ENCODE data around the gene ARSG. TPM values are rescaled to one million over a fixed set of nuclear protein-coding genes. Genes with fewer than 3 reads are reported as not detected.

Gene ARSG
- total and polyA plus RNA-seq, 4 donors = 0.88 to 7.1 (median 4.6) TPM

GRCh38 chr17:68296217-68297191 is 5.2 kb downstream of the ARSG start:
- Histone ChIP-seq H3K27ac (ENCODE audit: low read depth in 1 of 2, low read length in 2 of 2) (no peak overlapping the region), H3K27me3 (ENCODE audit: control insufficient read depth in 1 of 2, insufficient read depth in 2 of 2, low read length in 1 of 2) (no peaks in the 10 kb centered on the region), H3K9me3 (ENCODE audit: control insufficient read depth, low read length) (no peaks in the 10 kb centered on the region), H3K36me3 (ENCODE audit: control insufficient read depth in 1 of 2, insufficient read depth in 2 of 2, low read length in 1 of 2) (no peaks in the 10 kb centered on the region), H3K4me3 (ENCODE audit: low read length in 2 of 2) (no peak overlapping the region), H3K4me1 (ENCODE audit: control insufficient read depth in 1 of 2, insufficient read depth in 2 of 2, low read length in 2 of 2) (no peaks in the 10 kb centered on the region)
- WGBS, 2 donors = 87 to 91% methylated on average over 18 of the region's 18 CpGs
- ATAC-seq (ENCODE audit: low FRiP score) = no peak
- no peak for DNase-seq
- intact Hi-C loops (cut with DNase I) = no loop called here

DNA sequence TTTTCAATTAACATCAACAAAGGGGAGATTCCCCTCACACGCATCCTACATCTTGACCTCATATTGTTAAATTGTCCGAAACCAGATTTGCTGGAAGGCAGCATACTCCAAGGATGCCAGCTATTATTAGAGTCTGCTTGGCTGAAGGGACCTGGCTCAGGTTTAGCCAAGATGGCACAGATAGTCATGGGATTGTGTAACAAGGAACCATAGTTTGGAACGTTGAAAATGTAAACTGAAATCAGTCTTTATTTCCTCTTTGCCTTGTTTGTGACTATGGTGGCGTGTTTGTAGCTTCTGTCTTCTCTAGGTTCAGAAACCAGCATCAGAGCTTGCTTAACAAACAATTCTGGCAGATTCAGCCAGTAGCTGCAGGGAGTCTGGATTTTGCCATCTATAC is 5.9 kb downstream of the ARSG start:
- intact Hi-C loops (cut with DNase I) = no loop called here
- Histone ChIP-seq H3K36me3 (ENCODE audit: control insufficient read depth in 1 of 2, insufficient read depth in 2 of 2, low read length in 1 of 2) (no peaks in the 10 kb centered on the region), H3K4me3 (ENCODE audit: low read length in 2 of 2) (no peak overlapping the region), H3K27me3 (ENCODE audit: control insufficient read depth in 1 of 2, insufficient read depth in 2 of 2, low read length in 1 of 2) (no peaks in the 10 kb centered on the region), H3K4me1 (ENCODE audit: control insufficient read depth in 1 of 2, insufficient read depth in 2 of 2, low read length in 2 of 2) (no peaks in the 10 kb centered on the region), H3K27ac (ENCODE audit: low read depth in 1 of 2, low read length in 2 of 2) (no peak overlapping the region), H3K9me3 (ENCODE audit: control insufficient read depth, low read length) (no peaks in the 10 kb centered on the region)
- DNase-seq (no peak), ATAC-seq (ENCODE audit: low FRiP score) (no peak)
- WGBS, 2 donors = 48 to 55% methylated on average over 4 of the region's 4 CpGs

GRCh38 chr17:68298601-68299000 is 7.3 kb downstream of the ARSG start:
- no peak overlapping the region for H3K27ac ChIP-seq (ENCODE audit: low read depth in 1 of 2, low read length in 2 of 2)
- H3K4me1 ChIP-seq (ENCODE audit: control insufficient read depth in 1 of 2, insufficient read depth in 2 of 2, low read length in 2 of 2) = no peaks in the 10 kb centered on the region
- no peaks in the 10 kb centered on the region for H3K9me3 ChIP-seq (ENCODE audit: control insufficient read depth, low read length)
- no peak for DNase-seq
- H3K36me3 ChIP-seq (ENCODE audit: control insufficient read depth in 1 of 2, insufficient read depth in 2 of 2, low read length in 1 of 2) = no peaks in the 10 kb centered on the region
- no peak overlapping the region for H3K4me3 ChIP-seq (ENCODE audit: low read length in 2 of 2)
- H3K27me3 ChIP-seq (ENCODE audit: control insufficient read depth in 1 of 2, insufficient read depth in 2 of 2, low read length in 1 of 2) = no peaks in the 10 kb centered on the region
- ATAC-seq (ENCODE audit: low FRiP score) = no peak
- intact Hi-C loops (cut with DNase I) = no loop called here

DNA sequence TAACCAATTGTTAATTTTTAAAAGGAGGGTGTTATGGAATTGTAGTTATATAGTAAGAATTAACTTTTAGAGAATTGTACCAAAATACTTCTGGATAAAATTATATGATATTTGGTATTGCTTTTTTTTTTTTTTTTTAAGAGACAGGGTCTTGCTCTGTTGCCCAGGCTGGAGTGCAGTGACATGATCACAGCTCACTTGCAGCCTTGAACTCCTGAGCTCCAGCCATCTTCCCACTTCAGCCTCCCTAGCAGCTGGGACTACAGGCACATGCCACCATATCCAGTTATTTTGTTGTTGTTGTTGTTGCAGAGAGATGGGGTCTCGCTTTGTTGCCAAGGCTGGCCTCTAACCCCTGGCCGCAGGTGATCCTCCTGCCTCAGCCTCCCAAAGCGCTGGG is 8.5 kb downstream of the ARSG start:
- Histone ChIP-seq H3K4me1 (ENCODE audit: control insufficient read depth in 1 of 2, insufficient read depth in 2 of 2, low read length in 2 of 2) (no peaks in the 10 kb centered on the region), H3K27me3 (ENCODE audit: control insufficient read depth in 1 of 2, insufficient read depth in 2 of 2, low read length in 1 of 2) (no peaks in the 10 kb centered on the region), H3K27ac (ENCODE audit: low read depth in 1 of 2, low read length in 2 of 2) (no peak overlapping the region), H3K9me3 (ENCODE audit: control insufficient read depth, low read length) (no peaks in the 10 kb centered on the region), H3K4me3 (ENCODE audit: low read length in 2 of 2) (no peak overlapping the region), H3K36me3 (ENCODE audit: control insufficient read depth in 1 of 2, insufficient read depth in 2 of 2, low read length in 1 of 2) (no peaks in the 10 kb centered on the region)
- ATAC-seq (ENCODE audit: low FRiP score) (no peak), DNase-seq (no peak)
- intact Hi-C loops (cut with DNase I) = no loop called here
- WGBS, 2 donors = 95 to 97% methylated on average over 3 of the region's 3 CpGs

GRCh38 chr17:68301438-68301959 is 10.2 kb downstream of the ARSG start:
- Histone ChIP-seq H3K4me1 (ENCODE audit: control insufficient read depth in 1 of 2, insufficient read depth in 2 of 2, low read length in 2 of 2) (no peaks in the 10 kb centered on the region), H3K27me3 (ENCODE audit: control insufficient read depth in 1 of 2, insufficient read depth in 2 of 2, low read length in 1 of 2) (no peaks in the 10 kb centered on the region), H3K4me3 (ENCODE audit: low read length in 2 of 2) (no peak overlapping the region), H3K36me3 (ENCODE audit: control insufficient read depth in 1 of 2, insufficient read depth in 2 of 2, low read length in 1 of 2) (no peaks in the 10 kb centered on the region), H3K9me3 (ENCODE audit: control insufficient read depth, low read length) (no peaks in the 10 kb centered on the region), H3K27ac (ENCODE audit: low read depth in 1 of 2, low read length in 2 of 2) (no peak overlapping the region)
- no peak for ATAC-seq (ENCODE audit: low FRiP score)
- WGBS, 2 donors = 71 to 78% methylated on average over 9 of the region's 9 CpGs
- DNase-seq = no peak
- intact Hi-C loops (cut with DNase I) = no loop called here

- H3K4me3 ChIP-seq (ENCODE audit: low read length in 2 of 2) = no peak overlapping the region
- no peaks in the 10 kb centered on the region for H3K36me3 ChIP-seq (ENCODE audit: control insufficient read depth in 1 of 2, insufficient read depth in 2 of 2, low read length in 1 of 2)
- intact Hi-C loops (cut with DNase I) = no loop called here
- DNase-seq (no peak), ATAC-seq (ENCODE audit: low FRiP score) (no peak)
- 54 to 59% methylated on average over 10 of the region's 10 CpGs for WGBS, 2 donors
- H3K4me1 ChIP-seq (ENCODE audit: control insufficient read depth in 1 of 2, insufficient read depth in 2 of 2, low read length in 2 of 2) = no peaks in the 10 kb centered on the region
- no peaks in the 10 kb centered on the region for H3K9me3 ChIP-seq (ENCODE audit: control insufficient read depth, low read length)
- no peaks in the 10 kb centered on the region for H3K27me3 ChIP-seq (ENCODE audit: control insufficient read depth in 1 of 2, insufficient read depth in 2 of 2, low read length in 1 of 2)
- no peak overlapping the region for H3K27ac ChIP-seq (ENCODE audit: low read depth in 1 of 2, low read length in 2 of 2)
Observed at GRCh38 chr17:68302066-68302564, 10.8 kb downstream of the ARSG start.

DNA sequence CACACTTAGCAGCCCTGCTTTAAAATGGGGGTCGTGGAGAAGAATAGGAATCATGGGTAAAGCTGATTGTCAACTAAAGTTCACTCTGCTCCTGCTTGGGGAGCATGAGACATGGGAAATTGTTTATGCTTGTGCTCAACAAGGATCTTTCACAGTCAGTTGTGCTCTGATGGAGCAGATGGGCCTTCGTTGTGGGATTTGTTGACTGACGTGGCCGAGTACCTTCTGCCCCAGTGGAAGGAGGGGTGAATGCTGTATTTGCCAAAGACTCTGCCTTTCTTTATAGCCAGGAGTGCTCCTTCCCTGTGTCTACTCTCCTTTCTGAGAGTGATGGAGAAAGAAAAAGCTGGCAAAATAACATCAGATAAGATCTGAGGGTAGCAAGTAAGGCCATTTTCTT is 11.4 kb downstream of the ARSG start:
- H3K27me3 ChIP-seq (ENCODE audit: control insufficient read depth in 1 of 2, insufficient read depth in 2 of 2, low read length in 1 of 2) = no peaks in the 10 kb centered on the region
- intact Hi-C loops (cut with DNase I) = no loop called here
- no peak overlapping the region for H3K27ac ChIP-seq (ENCODE audit: low read depth in 1 of 2, low read length in 2 of 2)
- H3K36me3 ChIP-seq (ENCODE audit: control insufficient read depth in 1 of 2, insufficient read depth in 2 of 2, low read length in 1 of 2) = no peaks in the 10 kb centered on the region
- 59 to 69% methylated on average over 4 of the region's 4 CpGs for WGBS, 2 donors
- H3K9me3 ChIP-seq (ENCODE audit: control insufficient read depth, low read length) = no peaks in the 10 kb centered on the region
- H3K4me1 ChIP-seq (ENCODE audit: control insufficient read depth in 1 of 2, insufficient read depth in 2 of 2, low read length in 2 of 2) = no peaks in the 10 kb centered on the region
- no peak for ATAC-seq (ENCODE audit: low FRiP score)
- no peak overlapping the region for H3K4me3 ChIP-seq (ENCODE audit: low read length in 2 of 2)
- no peak for DNase-seq

- H3K27ac ChIP-seq (ENCODE audit: low read depth in 1 of 2, low read length in 2 of 2) = no peak overlapping the region
- H3K4me3 ChIP-seq (ENCODE audit: low read length in 2 of 2) = no peak overlapping the region
- DNase-seq (no peak), ATAC-seq (ENCODE audit: low FRiP score) (no peak)
- no peaks in the 10 kb centered on the region for H3K36me3 ChIP-seq (ENCODE audit: control insufficient read depth in 1 of 2, insufficient read depth in 2 of 2, low read length in 1 of 2)
- intact Hi-C loops (cut with DNase I) = no loop called here
- no peaks in the 10 kb centered on the region for H3K9me3 ChIP-seq (ENCODE audit: control insufficient read depth, low read length)
- H3K27me3 ChIP-seq (ENCODE audit: control insufficient read depth in 1 of 2, insufficient read depth in 2 of 2, low read length in 1 of 2) = no peaks in the 10 kb centered on the region
- WGBS, 2 donors = 93 to 94% methylated on average over 6 of the region's 6 CpGs
- H3K4me1 ChIP-seq (ENCODE audit: control insufficient read depth in 1 of 2, insufficient read depth in 2 of 2, low read length in 2 of 2) = no peaks in the 10 kb centered on the region
Observed at GRCh38 chr17:68304706-68305105, 13.4 kb downstream of the ARSG start.

GRCh38 chr17:68305142-68305541 is 13.8 kb downstream of the ARSG start:
- intact Hi-C loops (cut with DNase I) = no loop called here

More at GRCh38 chr17:68305142-68305541, 13.8 kb downstream of the ARSG start:
- Histone ChIP-seq H3K27ac (ENCODE audit: low read depth in 1 of 2, low read length in 2 of 2) (no peak overlapping the region), H3K27me3 (ENCODE audit: control insufficient read depth in 1 of 2, insufficient read depth in 2 of 2, low read length in 1 of 2) (no peaks in the 10 kb centered on the region), H3K4me1 (ENCODE audit: control insufficient read depth in 1 of 2, insufficient read depth in 2 of 2, low read length in 2 of 2) (no peaks in the 10 kb centered on the region), H3K4me3 (ENCODE audit: low read length in 2 of 2) (no peak overlapping the region), H3K36me3 (ENCODE audit: control insufficient read depth in 1 of 2, insufficient read depth in 2 of 2, low read length in 1 of 2) (no peaks in the 10 kb centered on the region), H3K9me3 (ENCODE audit: control insufficient read depth, low read length) (no peaks in the 10 kb centered on the region)
- ATAC-seq (ENCODE audit: low FRiP score) = no peak
- no peak for DNase-seq
- WGBS, 2 donors = 79 to 85% methylated on average over 4 of the region's 4 CpGs
